Stimulated activated CD4-positive, alpha-beta T cell treated with anti-CD3 and anti-CD28 coated beads, Interleukin-2, amount 100 ng/mL, for 48 hours (primary cell): ENCODE results near the gene SFXN5.

ENCODE experiments used
- DNase-seq, 2 donors: peaks; one replicate each; pipeline ENCODE4 v3.0.0-alpha.2; 2020

SFXN5 gene

DNA sequence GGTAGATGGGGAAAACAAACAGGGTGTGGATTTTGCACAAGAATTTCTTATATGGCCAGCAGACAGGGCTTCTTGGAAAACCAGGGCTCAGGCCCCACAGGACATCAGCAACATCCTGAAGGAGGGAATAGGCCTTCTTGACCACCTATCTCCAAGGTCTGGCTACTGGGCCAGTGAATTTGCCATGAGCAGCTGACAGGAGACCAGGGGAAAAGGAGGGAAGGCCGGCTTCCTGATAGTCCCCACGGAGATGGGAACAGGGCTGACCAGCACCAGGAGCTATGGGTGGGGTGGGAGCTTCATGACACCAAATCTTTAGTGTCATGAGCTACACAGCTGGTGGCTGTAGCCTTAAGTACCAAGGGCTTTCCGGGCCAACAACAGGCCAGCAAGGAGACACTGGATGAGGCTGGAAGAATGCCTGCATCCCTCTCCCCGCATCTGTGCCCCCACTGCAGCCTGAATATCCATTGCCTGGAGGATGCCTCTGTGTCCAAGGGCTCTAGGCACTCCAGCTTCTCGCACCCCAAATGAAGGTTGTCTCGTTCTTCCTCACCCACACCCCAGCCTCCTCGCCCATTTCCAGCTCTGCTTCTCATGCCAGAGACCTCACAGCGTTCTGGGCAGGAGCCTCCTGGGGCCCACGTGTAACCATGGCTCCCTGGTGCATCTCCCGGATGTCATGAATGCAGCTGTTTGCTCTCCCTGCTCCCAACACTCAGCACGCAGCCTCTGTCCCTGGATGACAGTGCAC lies 79.4 kb downstream of the SFXN5 start:
- no peak for DNase-seq

DNA sequence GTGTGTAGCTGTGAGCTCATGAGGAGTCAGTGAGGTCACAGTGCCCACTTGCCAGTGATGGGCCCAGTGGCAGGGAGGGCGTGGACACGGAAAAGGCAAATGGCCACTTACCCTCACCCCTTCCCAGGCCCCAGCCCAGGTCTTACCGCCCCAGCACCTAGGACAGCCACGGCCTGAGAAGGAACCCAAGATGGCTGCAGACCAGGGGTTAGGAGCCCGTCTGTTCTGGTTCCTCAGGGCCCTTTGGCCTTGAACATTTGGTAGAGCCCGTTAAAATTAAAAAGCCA lies 80.1 kb downstream of the SFXN5 start:
- no peak for DNase-seq

DNA sequence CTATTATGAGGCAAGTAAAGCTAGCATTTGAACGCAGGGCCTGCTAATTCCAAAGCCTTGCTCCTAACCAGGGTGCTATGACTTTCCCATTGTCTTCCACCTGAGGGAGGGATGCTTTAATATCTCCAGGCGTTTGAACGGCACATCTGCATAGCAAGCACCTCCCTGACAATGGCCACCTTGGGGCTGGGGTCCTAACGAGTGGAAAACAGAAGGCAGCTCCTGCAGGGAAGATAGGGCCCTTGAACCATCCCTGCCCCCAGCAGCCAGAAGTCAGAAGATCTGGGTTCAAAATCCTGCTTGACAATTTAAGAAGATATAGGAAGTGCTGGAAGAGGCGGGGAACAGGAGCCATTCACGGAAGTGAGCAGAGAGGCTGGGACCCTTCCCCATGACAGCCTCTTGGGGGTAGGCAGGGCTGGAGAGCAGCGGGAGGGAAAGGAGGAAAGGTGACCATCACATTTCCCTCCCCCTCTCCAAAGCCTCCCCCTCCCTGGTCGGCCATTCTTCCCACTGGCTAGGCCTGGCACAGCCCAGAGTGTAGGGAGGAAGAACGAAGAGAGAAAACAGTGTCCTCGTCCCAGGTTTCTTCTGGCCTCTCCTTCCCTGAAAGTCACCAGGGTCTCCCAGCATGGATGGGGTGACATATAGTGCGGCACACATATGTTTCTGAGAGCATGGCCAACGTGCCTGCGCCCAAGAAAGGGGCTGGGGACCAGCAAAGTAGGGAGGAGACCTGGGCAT lies 80.6 kb downstream of the SFXN5 start:
- no peak for DNase-seq

DNA sequence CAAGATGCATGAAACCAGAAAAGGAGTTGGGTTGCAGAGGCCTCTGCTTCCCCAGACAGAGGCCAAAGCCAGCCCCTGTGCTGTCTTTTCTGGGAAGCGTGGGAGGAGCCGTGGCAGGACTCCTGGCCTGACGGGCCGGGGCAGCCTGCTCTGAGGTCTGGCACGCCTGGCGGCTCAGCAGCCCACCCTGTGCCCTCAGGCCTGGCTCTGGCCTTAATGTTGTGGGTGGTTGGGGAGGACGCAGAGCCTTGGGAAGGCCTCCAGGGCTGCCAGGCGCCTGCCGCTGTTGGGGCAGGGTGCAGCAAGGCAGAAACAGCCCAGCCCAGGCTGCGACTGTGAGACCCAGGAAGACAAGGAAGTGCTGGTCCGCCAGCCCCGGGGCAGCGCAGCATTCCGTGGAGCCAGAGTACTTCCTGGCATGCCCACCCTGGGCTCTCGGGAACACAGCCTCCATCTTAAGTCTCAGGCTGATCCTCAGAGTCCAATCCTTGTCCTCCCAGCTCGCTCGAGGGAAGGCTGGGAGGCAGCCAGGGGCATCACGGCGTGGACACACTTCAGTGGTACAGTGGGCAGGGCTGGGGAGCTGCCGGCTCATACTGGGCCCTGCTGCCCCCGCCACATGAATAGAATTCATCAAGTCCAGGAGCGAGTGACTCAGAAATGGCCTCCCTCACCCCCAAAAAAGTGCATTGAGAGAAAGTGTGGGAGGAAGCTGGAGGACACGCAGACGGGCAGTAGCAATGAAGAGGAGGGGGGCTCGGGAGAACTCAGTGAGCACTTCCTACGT lies 81.5 kb downstream of the SFXN5 start:
- no peak for DNase-seq

GRCh38 chr2:72988726-72989273 lies 82.7 kb downstream of the SFXN5 start:
- DNase-seq = no peak

- DNase-seq = no peak
Measured at GRCh38 chr2:72988041-72988440, 83.5 kb downstream of the SFXN5 start.

DNA sequence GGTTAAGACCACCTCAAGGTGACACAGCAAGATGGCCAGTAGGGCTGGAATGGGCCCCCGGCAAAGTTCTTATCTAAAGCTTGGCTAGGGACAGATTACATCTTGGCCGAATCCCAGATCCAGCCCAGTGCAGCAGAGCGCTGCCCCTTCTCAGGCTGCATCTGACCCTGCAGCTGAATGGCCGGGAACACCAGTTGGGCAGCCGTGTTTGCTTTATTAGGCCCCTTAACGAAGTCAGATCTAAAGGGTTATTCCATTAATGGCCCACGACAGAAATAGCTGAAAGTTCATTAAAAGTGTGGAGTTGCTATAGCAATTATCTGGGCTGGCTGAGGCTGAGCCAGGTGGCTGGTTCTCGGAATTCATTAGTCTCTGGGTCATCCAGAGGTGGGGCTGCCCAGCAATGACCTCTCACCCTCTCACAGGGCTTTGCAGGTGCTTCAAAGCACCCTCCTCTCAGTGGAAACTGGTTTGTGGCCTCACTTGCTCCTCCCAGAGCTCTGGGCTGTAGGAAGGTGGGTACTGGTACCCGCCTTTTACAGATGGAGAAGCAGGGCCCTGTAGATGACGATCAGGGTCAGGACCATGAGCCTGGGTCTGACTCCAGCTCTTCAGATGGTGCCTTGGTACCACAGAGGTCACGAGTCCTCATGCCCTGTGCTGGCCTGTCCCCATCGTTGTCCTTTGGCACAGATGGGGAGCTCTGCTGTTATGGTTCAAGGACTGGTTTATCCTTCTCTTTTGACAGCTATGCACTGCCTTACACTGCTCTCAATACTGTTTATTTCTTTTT lies 85.4 kb downstream of the SFXN5 start:
- DNase-seq = no peak

GRCh38 chr2:72985136-72985535 lies 86.4 kb downstream of the SFXN5 start:
- no peak for DNase-seq

- no peak for DNase-seq
Measured at GRCh38 chr2:72984172-72984671, 87.3 kb downstream of the SFXN5 start.

DNA sequence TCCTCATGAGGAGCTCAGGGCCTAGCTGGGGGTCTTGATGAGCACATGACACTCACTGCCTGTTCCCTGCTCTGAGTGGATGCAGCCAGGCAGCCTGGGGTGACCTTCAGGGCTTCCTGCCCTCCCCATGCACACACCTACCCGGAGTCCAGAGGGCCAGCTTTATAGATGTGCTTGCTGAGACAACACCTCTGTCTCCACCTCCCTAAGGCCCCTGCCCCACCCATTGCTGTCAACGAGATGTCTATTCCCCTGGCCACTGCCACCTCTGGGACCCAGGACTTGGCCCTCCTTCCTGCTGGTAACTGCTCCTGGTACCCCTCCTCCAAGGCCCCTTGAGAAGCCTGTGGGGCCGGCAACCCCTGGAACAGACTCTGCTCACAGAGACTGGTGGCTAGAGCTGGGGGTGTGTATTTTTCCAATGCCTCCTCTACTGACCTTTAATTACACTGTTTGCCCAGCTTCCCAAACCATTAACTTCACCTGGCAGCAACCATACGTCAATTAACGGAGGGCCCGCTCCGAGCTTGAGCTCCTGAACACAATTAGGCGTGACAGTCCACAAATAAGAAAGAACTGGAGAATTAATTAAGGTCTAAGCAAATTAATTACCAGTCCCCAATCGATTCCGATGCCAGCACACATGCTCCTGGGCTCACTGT lies 87.9 kb downstream of the SFXN5 start:
- DNase-seq = no peak

GRCh38 chr2:72982781-72983499 lies 88.6 kb downstream of the SFXN5 start:
- DNase-seq = no peak

GRCh38 chr2:72982219-72982618 lies 89.3 kb downstream of the SFXN5 start:
- no peak for DNase-seq

- no peak for DNase-seq
Measured at GRCh38 chr2:72981536-72981935, 90.0 kb downstream of the SFXN5 start.

GRCh38 chr2:72980535-72981217 lies 90.8 kb downstream of the SFXN5 start:
- DNase-seq = no peak

DNA sequence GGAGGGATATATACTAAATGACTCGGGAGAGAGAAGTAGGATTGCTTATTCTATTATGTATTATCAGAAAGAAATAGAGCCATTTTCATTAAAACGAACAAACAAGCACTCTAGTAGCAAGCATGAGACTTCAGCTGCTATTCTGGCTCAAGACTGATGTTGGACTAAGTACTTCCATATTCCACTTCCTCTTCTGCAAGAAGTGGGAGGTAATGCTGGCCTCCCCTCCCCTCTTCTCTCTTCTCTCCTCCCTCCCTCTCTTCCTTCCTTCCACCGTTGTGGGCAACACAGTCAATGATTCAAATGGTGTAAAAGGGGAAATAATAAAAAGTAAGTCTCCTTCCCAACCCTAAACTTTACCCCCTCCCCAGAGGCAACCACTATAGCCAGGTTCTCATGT lies 91.6 kb downstream of the SFXN5 start:
- no peak for DNase-seq

DNA sequence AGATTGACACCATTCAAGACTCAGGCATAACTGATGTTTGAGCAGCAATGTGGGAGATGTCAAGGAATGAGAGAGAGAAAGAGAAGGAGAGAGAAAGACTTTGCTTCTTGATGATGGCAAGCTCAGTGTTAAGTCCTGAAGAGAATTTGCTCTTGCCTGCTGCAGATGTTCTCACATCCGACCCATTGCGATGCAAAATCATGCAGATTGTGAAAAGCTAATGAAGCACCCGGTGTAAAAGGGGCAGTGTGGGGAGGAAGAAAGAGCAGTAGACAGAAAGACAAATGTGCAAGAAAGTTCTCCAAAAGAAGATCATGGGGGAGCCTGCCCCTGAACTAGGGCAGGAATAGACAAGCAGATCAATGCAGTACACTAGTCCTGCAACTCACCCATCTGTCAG lies 96.5 kb downstream of the SFXN5 start:
- no peak for DNase-seq

DNA sequence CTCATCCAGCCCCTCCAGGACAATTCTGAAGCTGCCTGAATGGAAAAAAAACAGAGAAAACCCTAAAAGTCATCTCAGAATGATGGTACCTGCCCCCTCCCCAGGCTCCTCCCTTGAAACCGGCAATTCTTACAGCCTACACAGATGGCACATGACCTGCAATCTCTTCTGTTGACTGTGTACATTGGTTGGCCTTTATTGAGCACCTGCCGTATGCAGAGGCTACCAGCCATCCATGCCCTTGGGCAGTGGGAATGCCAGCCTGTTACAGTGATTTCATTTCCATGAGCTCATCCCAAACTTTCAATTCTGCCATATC lies 97.1 kb downstream of the SFXN5 start:
- no peak for DNase-seq

GRCh38 chr2:72973566-72974435 lies 97.7 kb downstream of the SFXN5 start:
- peak; percentile 11 to 24 for DNase-seq

DNA sequence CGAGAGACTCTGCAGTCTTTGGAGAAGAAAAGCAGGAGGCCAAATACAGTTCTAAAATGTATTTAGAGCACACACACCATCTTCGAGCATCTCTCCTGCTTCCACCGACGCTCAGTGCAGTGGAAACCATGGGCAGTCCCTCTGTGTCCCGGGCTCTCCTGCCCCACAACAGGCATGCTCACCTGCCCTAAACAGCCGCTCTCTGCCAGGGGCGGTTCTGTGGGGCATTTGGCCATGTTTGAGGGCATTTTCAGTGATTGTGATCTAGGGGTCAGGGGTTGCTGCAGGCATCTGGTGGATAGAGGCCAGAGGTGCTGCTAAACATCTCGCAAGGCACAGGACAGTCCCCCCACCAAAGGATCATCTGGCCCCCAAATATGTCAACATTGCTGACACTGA lies 98.4 kb downstream of the SFXN5 start:
- no peak for DNase-seq
